COR-L47 (cell line): ENCODE data around the gene PARL.
"Not testable (repeated sequence)": the region's sequence is repeated elsewhere in the genome, so short reads cannot be mapped to it uniquely, and the experiment has no call there.

ENCODE experiments used
- DNase-seq: peaks from one replicate; lab custom pipeline; 2025; lab: John Stamatoyannopoulos, UW

PARL gene

DNA sequence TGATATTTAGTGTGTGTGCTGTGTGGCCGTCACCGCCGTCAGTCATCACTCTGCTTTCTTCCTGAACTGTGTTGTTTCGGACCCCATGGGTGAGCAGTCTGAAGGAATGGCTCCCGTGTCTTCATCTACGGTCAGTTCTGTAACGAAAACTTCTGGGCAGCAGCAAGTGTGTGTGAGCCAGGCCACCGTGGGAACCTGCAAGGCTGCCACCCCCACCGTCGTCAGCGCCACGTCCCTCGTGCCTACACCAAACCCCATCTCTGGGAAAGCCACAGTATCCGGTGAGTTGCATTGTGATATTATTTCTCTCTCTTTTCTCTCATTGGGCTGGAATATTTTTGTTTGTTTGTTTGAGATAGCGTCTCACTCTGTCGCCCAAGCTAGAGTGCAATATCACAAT lies 94.0 kb downstream of the PARL start:
- no peak for DNase-seq

DNA sequence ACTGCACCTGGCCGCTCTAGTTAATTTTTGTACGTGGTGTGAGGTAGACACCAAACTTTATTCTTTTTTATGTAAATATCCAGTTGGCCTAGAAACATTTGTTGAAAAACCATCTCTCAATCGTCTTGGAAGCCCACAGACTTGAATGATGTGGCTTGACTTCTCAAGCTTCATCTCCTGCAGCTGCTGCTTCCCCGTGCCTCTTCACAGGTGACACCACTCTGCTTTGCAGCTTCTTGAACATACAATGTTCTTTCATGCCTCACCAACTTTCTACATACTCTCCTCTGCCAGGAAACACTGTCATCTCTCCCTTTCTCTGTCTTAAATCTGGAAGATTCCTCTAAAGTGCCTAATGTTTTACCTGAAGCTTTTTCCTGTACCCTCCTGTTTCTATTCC lies 94.9 kb downstream of the PARL start:
- no peak for DNase-seq

DNA sequence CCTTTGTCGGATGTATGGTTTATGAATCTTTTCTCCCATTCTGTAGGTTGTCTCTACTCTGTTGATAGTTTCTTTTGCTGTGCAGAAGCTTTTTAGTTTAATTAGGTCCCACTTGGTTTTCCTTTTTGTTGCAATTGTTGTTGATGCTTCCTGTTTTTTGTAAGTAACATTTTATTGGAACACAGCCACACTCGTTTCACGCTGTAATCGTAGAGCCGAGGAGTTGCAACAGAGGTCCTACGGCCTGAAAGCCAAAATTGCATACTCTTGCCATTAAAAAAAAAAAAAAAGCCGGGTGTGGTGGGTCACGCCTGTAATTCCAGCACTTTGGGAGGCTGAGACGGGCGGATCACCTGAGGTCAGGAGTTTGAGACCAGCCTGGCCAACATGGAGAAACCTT lies 100.2 kb downstream of the PARL start:
- DNase-seq = not testable (repeated sequence)

GRCh38 chr3:183782576-183783276 lies 102.0 kb downstream of the PARL start:
- DNase-seq = no peak

- no peak for DNase-seq
Measured at GRCh38 chr3:183781246-183781645, 103.4 kb downstream of the PARL start.

- no peak for DNase-seq
Measured at GRCh38 chr3:183779896-183780465, 104.7 kb downstream of the PARL start.
